Effector memory CD4-positive, alpha-beta T cell (primary cell): ENCODE data around the gene GP9.

ENCODE experiments used
- DNase-seq, 3 donors: peaks; one replicate each; pipeline ENCODE4 v3.0.0-alpha.2; 2020
- H3K27ac ChIP-seq: 2 replicates; pipeline ENCODE4 v1.7.0; 2013; ENCODE audit warnings: mild to moderate bottlenecking, low read length, moderate library complexity; ENCODE audit not compliant: insufficient read depth, poor library complexity, severe bottlenecking
- H3K27me3 ChIP-seq: replicated peaks from 2 replicates; pipeline ENCODE4 v1.7.0; 2013; ENCODE audit warnings: mild to moderate bottlenecking, low read length; ENCODE audit not compliant: insufficient read depth, control insufficient read depth, poor library complexity, severe bottlenecking
- H3K36me3 ChIP-seq: 2 replicates; pipeline ENCODE4 v1.7.0; 2013; ENCODE audit warnings: mild to moderate bottlenecking, low read length, moderate library complexity; ENCODE audit not compliant: control insufficient read depth, insufficient read depth
- H3K4me1 ChIP-seq: 2 replicates; pipeline ENCODE4 v1.7.0; 2013; ENCODE audit warnings: low read length, mild to moderate bottlenecking; ENCODE audit not compliant: control insufficient read depth, insufficient read depth, poor library complexity, severe bottlenecking
- H3K4me3 ChIP-seq: 2 replicates; pipeline ENCODE4 v1.7.0; 2013; ENCODE audit warnings: low read length, low read depth, mild to moderate bottlenecking; ENCODE audit not compliant: insufficient read depth, poor library complexity, severe bottlenecking
- H3K9me3 ChIP-seq: 2 replicates; pipeline ENCODE4 v1.7.0; 2013; ENCODE audit warnings: mild to moderate bottlenecking, low read length, moderate library complexity; ENCODE audit not compliant: control insufficient read depth

The GP9 gene

DNA sequence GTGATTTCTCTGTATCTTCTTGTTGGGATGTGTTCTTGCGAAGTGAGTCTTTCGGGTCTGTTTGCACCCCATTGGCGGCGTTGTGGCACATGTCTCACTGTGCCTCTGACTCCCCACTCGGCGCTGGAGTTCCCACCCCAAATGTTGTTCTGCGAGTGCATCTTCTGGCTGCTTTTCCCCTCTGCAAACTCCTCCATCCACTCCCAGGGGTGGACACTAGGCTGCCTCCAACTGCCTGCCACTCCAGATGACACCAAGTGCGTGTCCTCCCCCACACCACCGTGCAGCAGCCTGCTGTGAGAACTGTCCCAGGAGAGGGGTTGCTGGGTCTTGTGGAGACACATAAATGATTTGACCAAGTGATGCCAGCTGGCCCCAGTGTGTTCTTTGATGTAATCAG is 41.8 kb upstream of the GP9 start:
- Histone ChIP-seq H3K4me3 (no peak overlapping the region), H3K27ac (no peak overlapping the region), H3K27me3 (no peaks in the 10 kb centered on the region), H3K9me3 (no peaks in the 10 kb centered on the region), H3K4me1 (peaks cover 39% of the 10 kb centered on the region), H3K36me3 (no peaks in the 10 kb centered on the region)
- DNase-seq, result no peak

DNA sequence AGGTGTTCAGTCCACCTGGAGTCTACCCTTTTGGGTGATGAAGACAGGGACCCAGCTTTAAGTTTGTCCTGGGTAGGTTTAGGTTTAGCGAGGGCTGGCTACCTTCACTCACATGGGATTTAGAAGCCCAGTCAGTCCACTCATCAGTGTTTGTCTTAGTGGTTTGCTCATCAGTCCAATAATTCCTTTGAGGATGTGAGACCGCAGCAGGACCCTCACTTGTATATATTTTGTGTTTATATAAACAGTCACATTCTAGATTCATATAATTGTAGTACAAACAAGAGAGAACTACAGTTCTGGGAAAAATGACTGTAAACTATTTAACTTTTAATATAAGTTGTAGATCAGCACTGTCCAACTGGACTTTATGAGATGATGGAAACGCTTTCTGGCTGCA is 41.3 kb upstream of the GP9 start:
- Histone ChIP-seq H3K27me3 (no peaks in the 10 kb centered on the region), H3K4me3 (no peak overlapping the region)

DNA sequence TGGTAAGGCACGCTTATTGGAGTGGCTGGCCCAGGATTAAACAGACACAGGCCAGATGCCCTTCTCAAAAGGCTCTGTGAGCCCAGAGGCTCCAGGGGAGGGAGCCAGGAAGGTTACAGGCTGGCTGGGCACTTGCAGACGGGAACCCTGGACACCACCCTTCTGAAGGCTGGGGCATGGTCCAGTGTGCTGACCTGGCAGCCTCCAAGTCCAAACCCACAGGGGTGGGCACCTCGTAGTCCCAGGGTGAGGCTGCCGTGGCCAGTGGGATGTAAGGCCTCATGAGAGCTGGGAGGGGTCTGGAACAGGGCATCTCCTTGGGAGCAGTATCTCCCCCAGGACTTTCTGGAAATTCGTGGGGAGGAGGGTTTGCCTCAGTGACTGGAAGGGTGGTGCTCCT is 39.9 kb upstream of the GP9 start:
- no peak overlapping the region for H3K4me3 ChIP-seq
- peaks cover 25% of the 10 kb centered on the region for H3K4me1 ChIP-seq
- no peaks in the 10 kb centered on the region for H3K9me3 ChIP-seq
- H3K27me3 ChIP-seq, result no peaks in the 10 kb centered on the region
- no peaks in the 10 kb centered on the region for H3K36me3 ChIP-seq
- no peak overlapping the region for H3K27ac ChIP-seq
- DNase-seq, result no peak

More for the DNA sequence above, 41.3 kb upstream of the GP9 start:
- no peak for DNase-seq
- no peaks in the 10 kb centered on the region for H3K9me3 ChIP-seq
- no peak overlapping the region for H3K27ac ChIP-seq
- H3K4me1 ChIP-seq, result peaks cover 38% of the 10 kb centered on the region
- no peaks in the 10 kb centered on the region for H3K36me3 ChIP-seq

GRCh38 chr3:129021140-129021551 is 39.4 kb upstream of the GP9 start:
- Histone ChIP-seq H3K36me3 (no peaks in the 10 kb centered on the region), H3K4me3 (no peak overlapping the region), H3K4me1 (peaks cover 21% of the 10 kb centered on the region), H3K9me3 (no peaks in the 10 kb centered on the region), H3K27me3 (no peaks in the 10 kb centered on the region), H3K27ac (no peak overlapping the region)
- DNase-seq, result no peak

DNA sequence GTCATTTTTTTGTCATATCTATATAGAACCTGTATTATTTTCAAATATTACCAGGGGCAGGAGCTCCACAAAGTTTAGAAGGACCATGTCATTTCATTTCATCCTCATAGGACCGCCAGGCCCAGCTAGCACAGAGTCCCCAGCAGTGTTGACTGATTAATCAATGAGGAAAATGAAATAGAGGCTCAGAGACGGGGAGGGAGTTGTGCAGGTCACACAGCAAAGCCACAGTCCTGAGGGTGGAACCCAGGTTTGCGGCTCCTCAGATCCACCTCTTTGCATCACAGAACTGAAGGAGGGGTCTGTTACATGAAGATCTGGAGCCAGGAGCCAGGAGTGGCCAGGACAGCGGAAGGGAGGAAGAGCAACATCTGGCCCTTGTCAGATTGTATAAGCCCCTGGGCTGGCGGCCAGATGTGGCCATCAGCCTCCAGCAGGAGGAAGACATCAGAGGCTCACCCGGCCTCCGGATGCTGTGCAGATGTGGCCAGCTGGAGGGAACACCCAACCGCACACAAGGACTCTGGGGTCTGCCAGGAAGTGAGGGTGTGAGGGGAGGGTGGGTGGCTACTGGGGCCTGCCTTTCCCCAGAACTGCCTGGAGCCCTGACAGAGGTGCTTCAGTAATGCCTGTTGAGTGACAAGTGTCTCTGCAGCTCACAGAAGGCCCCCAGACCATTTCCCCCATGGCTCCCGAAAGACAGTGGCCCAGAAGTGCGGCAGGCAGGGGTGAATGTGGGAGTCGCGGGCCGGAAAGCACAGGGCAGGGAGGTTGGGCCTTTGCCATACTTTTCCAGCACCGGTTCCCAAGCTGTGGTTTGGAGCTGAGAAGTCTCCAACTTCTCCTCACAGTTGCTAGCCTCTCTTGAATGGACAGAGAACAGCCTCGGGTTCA is 38.2 kb upstream of the GP9 start:
- H3K4me3 ChIP-seq, result no peak overlapping the region
- H3K4me1 ChIP-seq, result peaks cover 17% of the 10 kb centered on the region
- H3K27ac ChIP-seq, result no peak overlapping the region
- no peak for DNase-seq
- no peaks in the 10 kb centered on the region for H3K9me3 ChIP-seq
- no peaks in the 10 kb centered on the region for H3K36me3 ChIP-seq
- no peaks in the 10 kb centered on the region for H3K27me3 ChIP-seq

DNA sequence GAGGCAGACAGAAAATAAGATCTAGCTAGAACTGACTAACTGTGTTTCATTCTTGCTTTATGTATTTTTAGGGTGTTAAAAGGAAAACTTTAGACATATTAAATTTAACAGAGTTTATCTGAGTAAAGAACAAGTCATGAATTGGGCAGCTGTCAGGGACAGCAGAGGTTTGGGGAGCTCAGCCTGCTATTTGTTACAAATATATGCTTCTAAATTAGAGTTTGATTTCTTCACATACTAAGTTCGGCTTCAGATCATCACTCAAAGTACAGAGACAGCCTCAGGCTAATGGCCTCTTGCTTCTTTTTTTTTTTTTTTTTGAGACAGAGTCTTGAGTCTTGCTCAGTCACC is 37.6 kb upstream of the GP9 start:
- Histone ChIP-seq H3K36me3 (no peaks in the 10 kb centered on the region), H3K27me3 (no peaks in the 10 kb centered on the region), H3K9me3 (no peaks in the 10 kb centered on the region), H3K4me3 (no peak overlapping the region), H3K4me1 (peaks cover 13% of the 10 kb centered on the region), H3K27ac (no peak overlapping the region)
- no peak for DNase-seq

GRCh38 chr3:129023909-129024308 is 36.7 kb upstream of the GP9 start:
- peaks cover 11% of the 10 kb centered on the region for H3K4me1 ChIP-seq
- DNase-seq, result no peak

DNA sequence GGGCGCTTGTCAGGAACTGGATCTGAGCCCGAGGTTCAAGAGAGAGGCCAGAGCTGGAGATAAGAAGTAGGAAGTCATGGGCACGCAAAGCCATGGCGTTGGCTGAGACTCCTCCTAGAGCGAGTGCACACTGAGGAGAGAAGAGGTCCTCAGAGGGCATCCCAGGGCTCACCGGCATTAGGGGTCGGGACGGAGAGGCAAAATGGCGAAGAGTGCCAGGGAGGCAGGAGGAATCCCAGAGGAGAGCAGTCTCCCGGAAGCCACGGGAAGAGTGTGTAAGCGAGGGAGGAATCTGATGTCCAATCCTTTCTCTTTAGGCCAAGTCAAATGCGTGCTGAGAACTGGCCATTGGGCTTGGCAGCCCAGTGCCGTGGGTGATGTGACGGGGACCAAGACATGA is 35.5 kb upstream of the GP9 start:
- H3K4me1 ChIP-seq, result peaks cover 11% of the 10 kb centered on the region
- no peak overlapping the region for H3K27ac ChIP-seq
- no peak overlapping the region for H3K4me3 ChIP-seq
- DNase-seq, result no peak
- H3K36me3 ChIP-seq, result no peaks in the 10 kb centered on the region
- H3K27me3 ChIP-seq, result no peaks in the 10 kb centered on the region
- H3K9me3 ChIP-seq, result no peaks in the 10 kb centered on the region

More at GRCh38 chr3:129023909-129024308, 36.7 kb upstream of the GP9 start:
- Histone ChIP-seq H3K27ac (no peak overlapping the region), H3K36me3 (no peaks in the 10 kb centered on the region), H3K27me3 (no peaks in the 10 kb centered on the region), H3K9me3 (no peaks in the 10 kb centered on the region), H3K4me3 (no peak overlapping the region)

DNA sequence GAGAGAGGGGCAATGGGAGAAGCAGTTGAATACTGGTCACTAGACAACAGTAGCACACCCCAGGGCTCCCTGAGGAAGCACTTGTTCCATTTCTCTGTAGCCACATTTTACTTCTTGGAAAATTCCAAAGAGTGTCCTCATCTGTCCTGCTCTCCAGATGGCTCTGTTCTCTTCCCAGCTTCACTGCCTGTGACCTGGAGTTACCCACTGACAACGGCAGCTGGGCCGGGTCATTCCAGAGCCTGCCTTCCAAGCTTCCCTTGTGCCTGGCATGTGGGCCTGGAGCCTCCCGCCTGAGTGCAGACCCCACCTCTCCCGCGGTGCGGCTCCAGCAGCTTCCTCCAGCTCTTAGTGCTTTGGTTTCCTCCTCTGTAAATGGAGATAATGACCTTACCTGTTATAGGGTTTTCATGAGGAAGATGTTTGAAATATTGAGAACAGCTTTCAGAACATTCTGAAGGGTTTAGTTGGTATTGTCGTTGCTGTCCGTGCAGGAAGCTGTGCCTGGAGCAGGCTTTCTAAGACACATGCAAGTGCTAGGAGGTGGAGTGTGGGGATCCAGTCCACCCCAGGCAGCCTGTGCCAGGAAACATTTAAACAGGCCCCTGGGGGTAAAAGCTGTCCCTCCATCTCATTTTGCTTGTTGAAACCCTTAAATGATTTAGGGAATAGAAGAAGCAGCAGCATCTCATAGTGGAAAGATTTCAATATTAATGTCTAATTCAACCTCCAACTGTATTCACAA is 34.7 kb upstream of the GP9 start:
- Histone ChIP-seq H3K4me1 (peaks cover 11% of the 10 kb centered on the region), H3K27me3 (no peaks in the 10 kb centered on the region), H3K9me3 (no peaks in the 10 kb centered on the region), H3K4me3 (no peak overlapping the region), H3K27ac (peak overlapping the region; percentile 74), H3K36me3 (no peaks in the 10 kb centered on the region)
- DNase-seq, result no peak
